Measurements from ENCODE around the gene CCDC134.
A peak's percentile ranks its signal among the peaks of the same experiment; 100 is the strongest.

The CCDC134 gene

DNA sequence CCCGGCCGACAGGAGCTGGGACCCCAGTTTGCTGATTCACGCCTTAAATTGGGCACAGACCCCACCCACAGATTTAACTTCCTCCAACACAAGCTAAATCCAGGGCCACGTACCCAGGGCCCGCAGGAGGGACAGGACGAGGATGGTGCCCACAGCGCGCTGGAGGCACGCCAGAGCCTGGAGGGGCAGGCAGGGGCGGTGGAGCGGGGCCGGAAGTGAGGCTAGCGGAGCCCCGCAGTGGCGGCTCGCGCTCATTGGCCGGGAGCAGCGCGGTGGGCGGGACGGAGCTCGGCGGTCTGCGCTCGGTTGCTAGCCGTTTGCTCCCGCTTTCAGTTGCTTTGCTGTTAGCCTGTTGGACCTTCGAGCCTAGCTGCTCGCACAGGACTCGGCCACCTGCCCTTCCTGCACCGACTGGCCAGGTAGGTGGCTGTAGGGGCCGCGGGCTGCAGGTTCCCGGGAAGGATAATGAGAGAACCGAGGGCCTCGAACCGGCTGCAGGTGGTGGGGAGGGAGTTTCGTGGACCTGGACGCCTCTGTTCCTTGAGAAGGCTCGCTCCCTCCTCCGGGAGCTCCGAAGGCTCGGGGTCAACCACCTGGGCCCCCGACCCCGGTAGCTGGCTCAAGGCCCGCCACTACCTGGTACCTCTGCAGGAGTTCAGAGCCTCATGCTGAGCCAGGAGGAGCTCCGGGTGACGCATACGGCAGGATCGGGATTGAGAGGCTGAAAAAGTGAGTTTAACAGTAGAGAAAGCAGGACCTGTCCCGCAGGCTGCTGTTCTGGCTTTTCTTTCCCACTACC lies at the start of gene CCDC134:
TSS of gene CCDC134 (plus strand) at position 332 of the 799 bp plus-strand sequence. CDS start 8,212 bp downstream, outside the sequence.
- H3K27ac ChIP-seq = peak within 1 kb of the TSS; percentile 52
- peak; percentile 18 for DNase-seq (ENCODE audit: low read depth, low spot score)

DNA sequence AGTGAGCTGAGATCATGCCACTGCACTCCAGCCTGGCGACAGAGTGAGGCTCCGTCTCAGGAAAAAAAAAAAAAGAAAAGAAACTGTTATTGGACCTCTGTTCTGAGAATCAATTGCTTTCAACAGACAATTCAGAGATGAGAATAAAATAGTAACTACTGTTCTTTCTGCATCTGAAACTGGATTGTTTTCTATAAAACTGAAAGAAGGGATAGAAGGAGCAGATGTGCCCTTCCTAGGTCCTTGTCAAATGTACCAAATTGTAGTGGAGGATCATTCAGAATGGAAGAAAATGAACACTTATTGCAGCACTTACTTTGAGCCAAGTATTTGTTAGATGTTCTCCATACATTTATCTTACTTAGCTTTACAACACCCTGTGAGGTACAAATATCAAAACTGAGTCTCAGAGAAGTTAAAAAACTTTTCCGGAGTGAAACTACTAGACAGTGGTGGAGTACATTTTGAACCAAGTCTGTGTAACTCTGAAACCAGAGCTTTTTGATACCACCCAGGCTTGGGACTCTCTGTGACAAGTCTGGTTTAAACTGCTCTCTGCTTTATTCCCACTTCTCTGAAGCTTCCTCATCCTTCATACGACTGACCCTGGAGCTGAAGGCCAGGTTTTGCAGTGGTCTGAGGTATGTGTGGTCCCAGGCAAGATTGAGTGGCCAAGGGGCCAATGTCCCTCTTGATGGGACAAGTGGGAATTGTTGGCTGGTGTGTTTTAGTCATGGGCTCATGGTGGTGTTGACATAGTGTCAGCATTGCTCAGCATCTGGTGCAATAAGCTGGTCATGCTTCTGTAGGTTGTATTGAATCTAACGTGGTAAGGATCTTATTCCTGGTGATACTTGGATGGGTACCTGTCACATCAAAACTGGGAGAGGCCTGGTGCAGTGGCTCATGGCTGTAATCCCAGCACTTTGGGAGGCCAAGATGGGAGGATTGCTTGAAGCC lies 48.2 kb upstream of the CCDC134 start:
- DNase-seq (ENCODE audit: low read depth, low spot score) = no peak
- H3K27ac ChIP-seq = no peak overlapping the region

DNA sequence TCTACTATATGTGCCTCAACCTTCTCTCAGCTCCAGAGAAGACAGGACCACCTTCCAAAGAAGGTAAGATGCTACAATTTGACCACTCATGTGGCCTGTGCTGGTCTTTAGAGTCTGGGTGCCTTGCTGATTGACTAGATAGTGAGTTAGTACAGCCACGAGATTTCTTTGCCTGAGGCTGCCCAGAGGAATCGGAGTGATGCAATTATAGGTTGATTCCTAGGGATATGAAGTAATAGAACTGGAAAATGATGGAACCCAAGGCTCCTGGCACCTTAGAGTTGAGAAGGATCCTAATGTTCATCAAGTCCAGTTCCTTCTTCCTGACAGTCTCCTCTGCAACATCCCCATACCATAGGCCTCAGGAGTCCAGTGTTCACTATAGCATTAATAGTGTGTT lies 46.5 kb upstream of the CCDC134 start:
- no peak for DNase-seq (ENCODE audit: low read depth, low spot score)
- H3K27ac ChIP-seq = no peak overlapping the region

DNA sequence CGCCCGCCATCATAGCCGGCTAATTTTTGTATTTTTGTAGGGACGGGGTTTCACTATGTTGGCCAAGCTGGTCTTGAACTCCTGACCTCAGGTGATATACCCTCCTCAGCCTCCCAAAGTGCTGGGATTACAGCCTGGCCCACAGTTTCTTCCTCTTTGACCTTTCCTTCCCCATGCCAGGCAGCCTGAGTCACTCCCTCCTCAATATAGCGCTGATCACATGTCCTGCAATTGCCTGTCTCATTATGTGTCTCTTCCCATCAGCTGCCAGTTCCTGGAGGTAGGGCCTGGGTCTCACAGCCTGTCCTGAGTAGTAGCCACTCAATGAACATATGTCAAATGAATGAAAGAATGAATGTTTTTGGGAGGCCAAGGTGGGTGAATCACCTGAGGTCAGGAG lies 43.0 kb upstream of the CCDC134 start:
- H3K27ac ChIP-seq = no peak overlapping the region
- DNase-seq (ENCODE audit: low read depth, low spot score) = no peak

DNA sequence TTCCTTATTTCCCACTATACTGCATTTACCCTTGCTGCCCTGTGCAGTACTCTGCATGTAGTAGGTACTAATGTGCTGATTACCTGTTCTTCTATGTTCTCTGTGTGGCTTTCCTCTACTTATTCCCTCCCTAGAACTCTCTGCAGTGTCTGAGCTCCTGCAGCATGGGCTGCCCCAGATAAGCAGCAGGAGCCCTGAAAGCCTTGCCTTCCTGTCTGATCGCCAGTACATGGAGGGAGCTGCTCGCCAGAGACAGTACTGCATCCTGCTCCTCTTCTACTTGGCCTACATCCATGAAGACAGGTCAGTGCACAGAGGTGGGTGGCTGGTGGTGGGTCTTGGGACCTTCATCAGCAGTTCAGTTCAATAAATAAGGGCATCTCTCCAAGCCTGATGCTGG lies 42.2 kb upstream of the CCDC134 start:
- H3K27ac ChIP-seq = no peak overlapping the region
- DNase-seq (ENCODE audit: low read depth, low spot score) = no peak

DNA sequence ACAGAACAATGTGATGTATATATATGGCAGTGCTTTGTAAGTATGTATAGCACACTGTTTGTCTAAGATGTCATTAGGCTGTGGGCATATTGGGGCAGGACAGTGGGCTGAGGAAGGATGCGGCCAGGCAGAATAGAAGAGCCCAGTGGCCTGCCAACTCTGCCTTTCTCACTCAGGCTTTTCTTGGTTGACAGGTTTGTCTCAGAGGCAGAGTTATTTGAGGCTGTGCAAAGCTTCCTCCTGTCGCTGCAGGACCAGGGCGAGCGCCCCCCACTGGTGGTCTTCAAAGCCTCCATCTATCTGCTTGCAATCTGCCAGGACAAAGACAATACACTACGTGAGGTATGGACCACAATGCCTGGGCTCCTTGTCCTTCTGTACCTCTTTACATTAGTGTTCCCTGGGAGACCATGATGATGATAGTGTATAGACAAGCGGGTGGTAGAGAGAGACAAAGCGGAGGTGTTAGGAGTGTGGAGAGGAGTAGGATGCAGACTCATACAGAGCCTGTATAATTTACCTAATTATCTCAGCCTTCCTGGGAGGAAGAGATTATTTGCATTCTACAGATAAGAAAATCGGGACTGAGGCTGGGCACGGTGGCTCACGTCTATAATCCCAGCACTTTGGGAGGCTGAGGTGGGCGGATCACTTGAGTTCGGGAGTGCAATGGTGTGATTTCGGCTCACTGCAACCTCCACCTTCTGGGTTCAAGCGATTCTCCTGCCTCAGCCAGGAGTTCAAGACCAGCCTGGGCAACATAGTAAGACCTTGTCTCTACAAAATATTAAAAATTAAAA lies 37.3 kb upstream of the CCDC134 start:
- peak; percentile 53 for DNase-seq (ENCODE audit: low read depth, low spot score)
- H3K27ac ChIP-seq = no peak overlapping the region

DNA sequence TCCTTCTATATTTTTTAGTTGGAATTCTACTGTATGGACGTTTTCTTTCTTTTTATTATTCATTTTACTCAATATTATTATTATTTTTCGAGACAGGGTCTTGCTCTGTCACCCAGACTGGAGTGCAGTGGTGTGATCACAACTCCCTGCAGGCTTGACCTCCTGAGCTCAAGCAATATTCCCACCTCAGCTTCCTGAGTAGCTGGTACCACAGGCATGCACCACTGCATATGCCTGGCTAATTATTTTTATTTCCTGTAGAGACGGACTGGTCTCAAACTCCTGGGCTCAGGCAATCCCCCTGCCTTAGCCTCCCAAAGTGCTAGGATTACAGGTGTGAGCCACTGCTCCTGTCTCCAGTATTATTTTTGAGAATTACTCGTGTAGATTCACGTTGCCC lies 34.0 kb upstream of the CCDC134 start:
- no peak for DNase-seq (ENCODE audit: low read depth, low spot score)
- H3K27ac ChIP-seq = no peak overlapping the region

DNA sequence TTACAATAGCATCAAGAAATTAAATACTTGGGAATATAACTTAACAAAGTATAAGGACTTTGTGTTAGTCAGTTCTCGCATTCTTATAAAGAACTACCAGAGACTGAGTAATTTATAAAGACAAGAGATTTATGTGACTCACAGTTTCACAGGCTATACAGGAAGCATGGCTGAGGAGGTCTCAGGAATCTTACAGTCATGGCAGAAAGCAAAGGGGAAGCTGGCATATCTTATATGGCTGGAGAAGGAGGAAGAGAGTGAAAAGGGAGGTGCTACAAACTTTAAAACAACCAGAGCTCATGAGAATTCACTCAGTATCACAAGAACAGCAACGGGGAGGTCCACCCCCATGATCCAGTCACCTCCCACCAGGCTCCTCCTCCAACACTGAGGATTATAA lies 32.0 kb upstream of the CCDC134 start:
- peak overlapping the region; percentile 72 for H3K27ac ChIP-seq

DNA sequence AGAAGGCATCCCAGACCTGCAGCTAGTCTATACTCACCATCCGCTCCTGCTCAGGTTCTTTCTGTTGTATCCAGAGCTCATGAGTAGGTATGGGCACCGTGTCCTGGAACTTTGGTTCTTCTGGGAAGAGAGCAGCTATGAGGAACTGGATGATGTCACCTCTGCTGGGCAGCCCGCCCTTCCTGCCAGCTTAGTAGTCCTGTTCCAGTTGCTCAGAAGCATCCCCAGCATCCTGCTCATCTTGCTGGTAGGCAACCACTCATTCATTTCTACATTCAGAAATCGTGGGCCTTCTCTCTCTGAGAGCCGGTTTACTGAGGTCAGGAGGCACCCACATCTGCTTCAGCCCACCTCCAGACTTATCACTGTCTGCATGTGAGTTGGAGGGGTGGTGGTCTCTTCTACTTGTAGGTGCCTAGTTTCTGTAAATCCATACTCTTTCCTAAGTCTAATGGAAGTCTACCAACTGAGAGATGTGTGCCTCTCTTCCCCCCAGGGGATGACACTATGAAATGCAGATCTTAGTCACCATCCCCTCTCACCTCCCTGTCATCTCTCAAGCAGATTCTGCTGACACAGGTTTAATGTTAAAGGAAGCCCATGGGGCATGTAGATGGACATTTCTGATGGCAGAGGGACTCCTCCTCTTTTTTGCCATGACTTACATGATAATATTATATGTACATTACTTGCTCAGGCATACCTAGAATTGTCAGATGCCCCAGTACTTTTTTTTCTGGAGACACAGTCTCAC lies 29.6 kb upstream of the CCDC134 start:
- no peak for DNase-seq (ENCODE audit: low read depth, low spot score)
- H3K27ac ChIP-seq = peak overlapping the region; percentile 71

More for the DNA sequence above, 32.0 kb upstream of the CCDC134 start:
- peak; percentile 46 for DNase-seq (ENCODE audit: low read depth, low spot score)

DNA sequence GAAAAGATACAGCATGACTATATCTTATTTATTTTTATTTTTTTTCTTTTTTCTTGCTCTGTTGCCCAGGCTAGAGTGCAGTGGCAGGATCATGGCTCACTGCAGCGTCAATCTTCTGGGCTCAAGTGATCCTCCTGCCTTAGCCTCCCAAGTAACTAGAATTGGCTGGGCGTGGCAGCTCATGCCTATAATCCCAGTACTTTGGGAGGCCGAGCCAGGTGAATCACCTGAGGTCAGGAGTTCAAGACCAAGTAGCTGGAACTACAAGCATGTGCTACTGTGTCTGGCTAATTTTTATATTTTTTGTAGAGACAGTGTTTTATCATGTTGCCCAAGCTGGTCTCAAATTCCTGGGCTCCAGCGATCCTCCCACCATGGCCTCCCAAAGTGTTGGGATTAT lies 28.3 kb upstream of the CCDC134 start:
- DNase-seq (ENCODE audit: low read depth, low spot score) = no peak
- peak overlapping the region; percentile 71 for H3K27ac ChIP-seq

DNA sequence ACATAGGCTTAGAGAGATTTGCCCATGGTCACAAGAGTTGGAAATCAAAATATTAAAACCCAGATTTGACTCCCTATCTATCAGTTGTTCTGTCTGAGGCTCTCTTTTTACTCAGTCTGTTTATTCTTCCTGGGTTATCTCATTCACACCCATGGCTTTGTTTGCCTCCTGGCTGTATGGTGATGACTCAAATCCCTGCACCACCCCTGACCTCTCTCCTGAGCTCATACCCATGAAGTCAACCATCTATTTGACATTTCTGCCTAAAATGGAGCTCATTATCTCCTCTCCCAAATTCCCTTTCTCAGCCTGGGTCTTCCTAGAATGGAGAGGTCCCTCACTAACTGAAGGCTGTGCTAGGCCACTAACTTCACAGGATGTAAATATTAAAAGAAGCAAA lies 27.8 kb upstream of the CCDC134 start:
- H3K27ac ChIP-seq = peak overlapping the region; percentile 71
- DNase-seq (ENCODE audit: low read depth, low spot score) = no peak

DNA sequence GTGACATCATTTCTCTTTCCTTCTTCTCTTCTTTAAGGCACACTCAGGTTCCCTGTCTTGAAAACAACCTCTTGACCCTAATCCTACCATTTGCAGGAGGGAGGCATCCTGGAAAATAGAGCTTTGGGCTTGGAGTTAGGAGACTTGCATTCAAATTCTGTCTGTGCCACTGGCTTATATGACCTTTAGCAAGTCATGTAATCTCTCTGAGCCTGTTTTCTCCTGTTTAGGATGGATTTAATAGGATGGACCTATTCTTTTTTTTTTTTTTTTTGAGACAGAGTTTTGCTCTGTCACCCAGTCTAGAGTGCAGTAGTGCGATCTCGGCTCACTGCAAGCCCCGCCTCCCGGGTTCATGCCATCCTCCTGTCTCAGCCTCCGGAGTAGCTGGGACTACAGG lies 25.1 kb upstream of the CCDC134 start:
- H3K27ac ChIP-seq = no peak overlapping the region
- DNase-seq (ENCODE audit: low read depth, low spot score) = no peak

DNA sequence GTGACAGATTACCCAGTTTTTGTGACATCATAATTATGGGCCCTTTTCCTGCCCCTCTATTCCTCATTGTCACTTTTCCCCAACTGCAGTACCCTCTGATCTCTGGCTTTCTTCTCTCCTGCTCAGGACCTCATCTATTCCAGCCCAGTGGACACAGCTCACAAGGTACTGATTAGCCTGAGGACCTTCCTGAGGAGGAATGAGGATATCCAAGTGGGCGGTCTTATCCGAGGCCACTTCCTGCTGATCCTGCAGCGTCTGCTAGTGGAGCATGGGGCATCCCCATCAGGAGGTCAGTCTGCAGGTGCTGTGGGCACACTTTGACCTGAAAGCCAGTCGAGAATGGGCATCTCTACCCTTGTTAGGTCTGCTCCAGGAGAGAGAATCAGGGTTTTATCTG lies 24.5 kb upstream of the CCDC134 start:
- DNase-seq (ENCODE audit: low read depth, low spot score) = no peak
- no peak overlapping the region for H3K27ac ChIP-seq

DNA sequence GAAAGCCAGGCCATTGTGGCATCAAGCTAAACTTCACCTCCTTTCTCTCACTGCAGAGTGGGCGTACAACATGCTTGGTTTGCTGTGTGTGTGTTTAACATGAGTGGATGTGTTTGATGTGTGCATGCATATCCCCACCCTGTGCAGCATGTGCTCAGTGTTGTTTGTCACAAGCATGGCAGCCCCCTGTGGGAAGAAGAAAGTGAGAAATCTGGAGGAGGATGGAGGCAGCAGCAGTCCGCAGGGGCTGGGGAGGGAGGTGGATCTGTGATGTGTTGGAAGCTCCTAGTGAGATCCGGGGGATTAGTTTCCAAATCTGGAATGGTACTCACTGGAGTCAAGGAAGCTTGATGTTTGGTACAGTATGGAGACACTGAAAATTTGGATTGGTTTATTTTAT lies 24.1 kb upstream of the CCDC134 start:
- no peak overlapping the region for H3K27ac ChIP-seq
- DNase-seq (ENCODE audit: low read depth, low spot score) = no peak

DNA sequence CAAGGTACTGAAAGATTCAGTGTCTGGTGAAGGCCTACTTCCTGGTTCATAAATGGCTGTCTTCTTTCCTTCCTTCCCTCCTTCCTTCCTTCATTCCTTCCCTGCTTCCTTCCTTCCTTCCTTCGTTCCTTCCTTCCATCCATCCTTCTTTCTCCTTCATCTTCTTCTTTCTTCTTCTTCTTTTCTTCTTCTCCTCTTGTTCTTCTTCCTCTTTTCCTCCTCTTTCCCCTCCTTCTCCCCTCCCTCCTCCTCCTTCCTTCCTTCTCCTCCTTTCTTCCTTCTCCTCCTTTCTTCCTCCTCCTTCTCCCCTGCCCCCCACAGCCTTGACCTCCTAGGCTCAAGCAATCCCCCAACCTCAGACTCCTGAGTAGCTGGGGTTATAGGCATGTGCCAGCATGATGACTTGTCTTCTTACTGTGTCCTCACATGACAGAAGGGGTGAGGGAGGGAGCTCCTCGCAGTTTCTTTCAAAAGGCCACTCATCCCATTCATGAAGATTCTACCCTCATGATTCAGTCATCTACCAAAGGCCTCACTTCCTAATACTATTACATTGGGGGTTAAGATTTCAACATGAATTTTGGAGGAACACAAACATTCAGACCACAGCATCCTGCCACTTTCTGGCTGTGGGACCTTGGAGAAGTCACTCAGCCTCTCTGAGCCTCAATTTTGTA lies 22.6 kb upstream of the CCDC134 start:
- no peak overlapping the region for H3K27ac ChIP-seq
- no peak for DNase-seq (ENCODE audit: low read depth, low spot score)

DNA sequence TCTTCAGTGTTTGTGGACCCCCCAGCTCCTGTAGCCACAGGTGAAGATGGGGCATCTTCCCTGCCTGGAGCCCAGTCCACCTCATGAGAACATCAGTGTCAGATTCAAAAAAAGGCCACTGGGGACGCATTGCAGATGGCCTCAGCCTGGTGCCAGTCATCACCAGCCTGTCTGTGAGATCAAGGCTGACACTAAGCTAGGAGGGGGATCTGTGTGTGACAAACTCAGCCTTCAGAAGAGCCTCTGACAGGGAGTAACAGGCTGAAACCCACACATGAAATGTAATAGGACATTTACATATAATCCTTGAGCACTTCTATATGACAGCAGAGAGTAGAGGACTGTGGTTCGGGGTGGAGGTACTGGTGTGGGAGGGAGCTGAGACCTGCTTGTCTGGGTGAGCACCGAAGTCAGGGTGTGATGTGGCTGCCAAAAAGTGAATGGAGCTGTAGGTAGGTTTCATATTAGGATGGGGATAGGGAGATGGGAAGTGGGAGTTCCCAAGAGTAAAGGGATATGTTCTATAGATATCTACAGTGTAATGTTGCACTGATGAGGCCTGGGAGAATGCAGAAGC lies 20.5 kb upstream of the CCDC134 start:
- H3K27ac ChIP-seq = no peak overlapping the region
- DNase-seq (ENCODE audit: low read depth, low spot score) = no peak

DNA sequence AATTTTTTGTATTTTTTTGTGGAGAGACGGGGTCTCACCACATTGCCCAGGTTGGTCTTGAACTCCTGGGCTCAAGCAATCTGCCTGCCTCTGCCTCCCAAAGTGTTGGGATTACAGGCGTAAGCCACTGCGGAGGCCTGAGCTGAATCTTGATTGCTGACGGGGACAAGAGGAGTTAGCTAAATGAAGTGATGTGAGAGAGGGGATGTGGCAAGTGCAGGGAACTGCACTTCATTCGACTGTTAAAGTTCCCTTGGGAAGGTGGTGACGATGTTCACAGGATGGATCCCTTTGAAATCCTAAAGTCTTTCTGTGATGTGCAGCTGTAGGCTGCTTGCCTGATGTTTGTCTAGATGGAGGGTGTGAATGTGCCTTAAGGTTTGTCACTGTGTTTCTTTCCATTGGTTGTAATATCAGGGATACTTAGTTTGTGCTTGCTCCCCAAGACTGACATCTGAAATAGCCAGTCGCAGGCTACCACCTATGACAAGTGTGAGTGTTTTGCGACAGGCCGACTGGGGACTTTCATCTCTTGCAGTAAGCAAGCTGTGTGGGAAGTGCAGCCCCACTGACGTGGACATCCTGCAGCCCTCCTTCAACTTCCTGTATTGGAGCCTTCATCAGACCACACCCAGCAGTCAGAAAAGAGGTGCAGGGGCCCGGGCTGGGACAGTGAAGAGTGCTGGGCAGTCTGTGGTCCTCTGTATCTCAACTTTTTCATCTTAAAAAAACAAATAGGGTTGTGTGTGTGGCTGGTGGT lies 19.6 kb upstream of the CCDC134 start:
- no peak for DNase-seq (ENCODE audit: low read depth, low spot score)
- no peak overlapping the region for H3K27ac ChIP-seq

DNA sequence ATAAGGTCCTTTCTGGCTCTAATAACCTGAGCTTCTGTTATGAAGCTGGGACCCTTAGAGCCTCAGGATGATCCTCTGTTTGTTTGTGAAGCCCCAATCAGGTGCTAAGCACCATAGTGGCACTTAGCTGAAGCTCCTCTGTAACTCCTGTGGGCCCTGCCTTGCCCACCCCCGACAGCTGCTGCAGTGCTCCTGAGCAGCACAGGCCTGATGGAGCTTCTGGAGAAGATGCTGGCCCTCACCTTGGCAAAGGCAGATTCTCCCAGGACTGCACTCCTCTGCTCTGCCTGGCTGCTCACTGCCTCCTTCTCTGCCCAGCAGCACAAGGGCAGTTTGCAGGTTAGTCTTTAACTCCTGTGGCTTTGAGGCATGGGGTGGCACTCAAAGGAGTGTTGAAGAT lies 19.0 kb upstream of the CCDC134 start:
- no peak overlapping the region for H3K27ac ChIP-seq
- no peak for DNase-seq (ENCODE audit: low read depth, low spot score)

Data from epithelial cell of prostate (primary cell).